Naive B cell (primary cell): ENCODE results near the gene USP22. TPM values are rescaled to one million over a fixed set of nuclear protein-coding genes. Genes with fewer than 3 reads are reported as not detected.
"Not testable (repeated sequence)": the region's sequence is repeated elsewhere in the genome, so short reads cannot be mapped to it uniquely, and the experiment has no call there.

Experiments used
- ATAC-seq, 2 donors: fragments of 150-1000 bp; cut with Tn5 transposase; 2 replicates each; pipeline ENCODE4 v1.10.0; 2021; ENCODE audit warnings: low read depth in 2 of 2, mild to moderate bottlenecking in 2 of 2, moderate library complexity in 2 of 2
- DNase-seq: peaks from one replicate; pipeline ENCODE4 v3.0.0; 2022
- H3K27ac Mint-ChIP-seq, 6 donors: one replicate each; pipeline ENCODE4 v1.8.0; 2020 to 2022; ENCODE audit warnings: mild to moderate bottlenecking in 6 of 6, mixed read lengths in 6 of 6, moderate library complexity in 5 of 6, inconsistent platforms in 2 of 6
- H3K27me3 Mint-ChIP-seq, 3 donors: one replicate each; pipeline ENCODE4 v1.8.0; 2021 to 2022; ENCODE audit warnings: mixed read lengths in 3 of 3, mild to moderate bottlenecking in 1 of 3
- H3K36me3 Mint-ChIP-seq, 2 donors: one replicate each; pipeline ENCODE4 v1.8.0; 2020 to 2022; ENCODE audit warnings: mixed read lengths in 2 of 2, inconsistent platforms in 1 of 2, mild to moderate bottlenecking in 1 of 2
- H3K4me1 Mint-ChIP-seq, 3 donors: one replicate each; pipeline ENCODE4 v1.8.0; 2020 to 2022; ENCODE audit warnings: mixed read lengths in 3 of 3, inconsistent platforms in 1 of 3, mild to moderate bottlenecking in 1 of 3, moderate library complexity in 1 of 3
- H3K4me3 Mint-ChIP-seq, 8 donors: one replicate each; pipeline ENCODE4 v1.8.0; 2020 to 2022; ENCODE audit warnings: mild to moderate bottlenecking in 8 of 8, mixed read lengths in 8 of 8, moderate library complexity in 8 of 8, inconsistent platforms in 2 of 8
- H3K9me3 Mint-ChIP-seq, 7 donors: one replicate each; pipeline ENCODE4 v1.8.0; 2020 to 2022; ENCODE audit warnings: mixed read lengths in 7 of 7, mild to moderate bottlenecking in 5 of 7, inconsistent platforms in 2 of 7, moderate library complexity in 1 of 7
- polyA plus RNA-seq, 6 donors: library from polyadenylated mRNA; unstranded; fragments of 300-500 nt; fragmentation: Illumina TruSeq; gene quantifications; one replicate each; pipeline ENCODE4 v1.2.3, GENCODE V29; 2021; ENCODE audit warnings: low read depth in 6 of 6

Gene USP22
- polyA plus RNA-seq = 10 to 100 TPM; 16.5 to 53.5 (median 48.4) TPM

GRCh38 chr17:21042458-21043295 lies at the start of gene USP22:
USP22 (minus strand) TSS chr17:21043011; CDS start chr17:21042835, 176 bp downstream.
- Mint-ChIP-seq H3K36me3 (no peaks in the 10 kb centered on the region), H3K9me3 (no peaks in the 10 kb centered on the region), H3K27me3 (no peaks in the 10 kb centered on the region), H3K4me1 (peaks cover 21 to 44% (median 31%) of the 10 kb centered on the region in 3 donors), H3K27ac (peak within 1 kb of the TSS; percentile 90 to 98 (median 94)), H3K4me3 (peak within 1 kb of the TSS; percentile 87 to 100 (median 96))
- ATAC-seq (peak; percentile 53 to 60), DNase-seq (no peak)

DNA sequence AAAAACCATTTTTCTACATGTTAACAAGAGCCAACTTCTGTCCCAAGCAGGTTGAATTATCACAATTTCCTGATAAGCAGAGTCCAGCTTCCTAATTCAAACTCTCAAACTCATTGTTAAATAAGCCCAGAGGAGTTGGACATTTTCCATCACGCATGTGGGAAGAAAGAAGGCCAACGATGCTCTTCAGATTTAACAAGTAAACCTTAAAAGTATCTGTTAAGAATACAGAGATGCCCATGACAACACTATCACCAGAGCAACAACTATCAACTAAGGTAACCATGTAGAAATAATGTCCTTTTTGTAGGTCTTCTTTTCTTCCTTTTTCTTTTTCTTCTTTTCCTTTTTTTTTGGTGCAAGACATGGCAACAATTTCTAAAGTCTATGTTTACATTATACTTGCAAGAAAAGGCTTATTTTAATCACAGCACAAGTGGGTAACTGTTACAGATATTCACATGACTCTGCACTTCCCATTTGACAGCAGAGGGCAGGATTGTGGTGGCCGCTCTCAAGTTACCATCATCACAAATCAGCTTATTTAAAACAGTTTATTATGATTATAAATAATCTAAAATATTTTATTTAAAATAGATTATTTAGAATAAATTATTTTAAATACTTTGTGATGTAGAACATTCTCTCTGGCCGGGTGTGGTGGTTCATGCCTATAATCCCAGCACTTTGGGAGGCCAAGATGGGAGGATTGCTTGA lies 48.2 kb upstream of the USP22 start:
- no peak for DNase-seq
- Mint-ChIP-seq H3K27me3 (no peaks in the 10 kb centered on the region), H3K36me3 (no peaks in the 10 kb centered on the region), H3K27ac (peak overlapping the region in 3 of 6 donors; percentile 7 to 43 (median 15)), H3K4me3 (peak overlapping the region in 1 of 8 donors; percentile 42), H3K9me3 (peaks cover 0 to 2% (median 0%) of the 10 kb centered on the region in 7 donors), H3K4me1 (peaks cover 10 to 13% (median 12%) of the 10 kb centered on the region in 3 donors)
- no peak for ATAC-seq

DNA sequence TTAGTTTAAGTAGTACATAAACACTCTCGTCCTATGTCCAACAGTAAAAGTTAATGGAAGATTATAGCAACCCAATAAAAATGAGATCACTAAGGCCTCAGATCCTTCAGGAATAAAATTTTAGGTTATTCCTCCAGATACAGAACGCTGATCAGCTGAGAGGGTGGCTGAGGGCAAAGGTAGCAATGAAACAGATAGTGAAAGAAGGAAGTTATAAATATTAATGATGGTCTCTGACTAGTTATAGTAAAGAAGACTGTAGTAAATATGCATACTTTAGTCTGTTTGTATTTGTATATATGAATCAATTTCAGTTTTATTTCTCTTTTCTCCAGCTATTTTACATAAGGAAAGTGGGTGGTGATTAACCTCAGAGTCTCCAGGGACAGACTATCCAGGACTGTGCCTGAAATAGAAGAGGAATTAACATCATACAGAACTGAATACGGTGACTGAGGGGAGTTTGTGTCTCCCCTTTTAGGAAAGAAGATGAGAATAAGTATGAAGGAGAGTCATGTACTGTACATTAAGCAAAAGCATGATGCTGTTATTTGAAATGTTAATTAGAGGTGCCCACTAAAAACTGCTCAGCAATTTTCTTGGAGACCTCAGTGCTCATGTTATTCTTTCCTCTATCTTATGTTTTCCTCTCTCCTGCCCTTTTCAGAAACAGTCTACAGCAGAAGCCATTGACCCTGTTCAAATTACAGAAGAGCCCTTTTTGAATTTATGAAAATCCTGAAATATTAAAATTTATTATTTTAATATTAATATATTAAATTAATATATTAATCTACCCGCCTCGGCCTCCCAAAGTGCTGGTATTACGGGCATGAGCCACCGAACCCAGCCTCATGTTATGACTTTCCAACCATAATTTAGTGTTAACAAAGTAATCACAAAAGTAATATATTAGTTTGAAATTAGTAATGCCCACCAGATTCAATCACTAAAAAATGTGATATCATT lies 47.4 kb upstream of the USP22 start:
- Mint-ChIP-seq H3K4me1 (peaks cover 10 to 13% (median 12%) of the 10 kb centered on the region in 3 donors), H3K27ac (peak overlapping the region in 4 of 6 donors; percentile 7 to 47 (median 40)), H3K27me3 (peaks cover 0 to 5% (median 0%) of the 10 kb centered on the region in 3 donors), H3K4me3 (peak overlapping the region in 4 of 8 donors; percentile 6 to 69 (median 20)), H3K36me3 (no peaks in the 10 kb centered on the region), H3K9me3 (peaks cover 0 to 6% (median 0%) of the 10 kb centered on the region in 7 donors)
- DNase-seq (peak; percentile 1), ATAC-seq (peak; percentile 79 to 85)

DNA sequence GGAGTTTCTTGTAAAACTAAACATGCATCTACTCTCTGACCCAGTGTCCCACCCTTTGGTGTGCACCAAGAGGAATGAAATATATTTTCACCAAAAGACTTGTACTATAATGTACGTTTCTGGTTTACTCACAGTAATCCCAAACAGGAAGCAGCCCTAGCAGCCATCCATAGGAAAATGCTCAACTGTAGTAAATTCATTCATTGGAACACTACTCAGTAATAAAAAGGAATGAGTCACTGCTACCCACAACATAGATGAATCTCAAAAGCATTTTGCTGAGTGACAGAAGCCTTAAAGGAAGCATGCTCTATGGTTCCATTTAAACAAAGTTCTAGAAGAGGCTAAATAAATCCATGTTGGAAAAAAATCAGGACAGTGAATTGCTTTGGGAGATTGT lies 46.3 kb upstream of the USP22 start:
- H3K36me3 Mint-ChIP-seq = no peaks in the 10 kb centered on the region
- ATAC-seq = no peak
- H3K4me1 Mint-ChIP-seq = peaks cover 10 to 13% (median 12%) of the 10 kb centered on the region in 3 donors
- H3K4me3 Mint-ChIP-seq = no peak overlapping the region
- H3K27ac Mint-ChIP-seq = peak overlapping the region in 1 of 6 donors; percentile 9
- DNase-seq = no peak
- peaks cover 0 to 5% (median 0%) of the 10 kb centered on the region in 3 donors for H3K27me3 Mint-ChIP-seq
- H3K9me3 Mint-ChIP-seq = peaks cover 0 to 6% (median 0%) of the 10 kb centered on the region in 7 donors

GRCh38 chr17:21085707-21086106 lies 42.9 kb upstream of the USP22 start:
- H3K4me3 Mint-ChIP-seq = peak overlapping the region in 3 of 8 donors; percentile 39 to 75 (median 74)
- H3K27ac Mint-ChIP-seq = no peak overlapping the region
- no peaks in the 10 kb centered on the region for H3K36me3 Mint-ChIP-seq
- DNase-seq (no peak), ATAC-seq (no peak)
- H3K4me1 Mint-ChIP-seq = peaks cover 8 to 15% (median 10%) of the 10 kb centered on the region in 3 donors
- H3K9me3 Mint-ChIP-seq = peaks cover 0 to 13% (median 4%) of the 10 kb centered on the region in 7 donors
- peaks cover 0 to 5% (median 0%) of the 10 kb centered on the region in 3 donors for H3K27me3 Mint-ChIP-seq

DNA sequence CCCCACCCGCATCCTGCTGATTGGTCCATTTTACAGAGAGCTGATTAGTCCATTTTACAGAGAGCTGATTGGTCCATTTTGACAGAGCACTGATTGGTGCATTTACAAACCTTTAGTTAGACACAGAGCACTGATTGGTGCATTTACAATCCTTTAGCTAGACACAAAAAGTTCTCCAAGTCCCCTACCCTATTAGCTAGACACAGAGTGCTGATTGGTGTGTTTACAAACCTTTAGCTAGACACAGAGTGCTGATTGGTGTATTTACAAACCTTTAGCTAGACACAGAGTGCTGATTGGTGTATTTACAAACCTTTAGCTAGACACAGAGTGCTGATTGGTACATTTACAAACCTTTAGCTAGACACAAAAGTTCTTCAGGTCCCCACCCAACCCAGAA lies 42.5 kb upstream of the USP22 start:
- Mint-ChIP-seq H3K4me1 (peaks cover 7 to 14% (median 9%) of the 10 kb centered on the region in 3 donors), H3K9me3 (peaks cover 0 to 13% (median 4%) of the 10 kb centered on the region in 7 donors)
- not testable (repeated sequence) for H3K36me3 Mint-ChIP-seq, H3K27me3 Mint-ChIP-seq, ATAC-seq, H3K27ac Mint-ChIP-seq, DNase-seq, H3K4me3 Mint-ChIP-seq

DNA sequence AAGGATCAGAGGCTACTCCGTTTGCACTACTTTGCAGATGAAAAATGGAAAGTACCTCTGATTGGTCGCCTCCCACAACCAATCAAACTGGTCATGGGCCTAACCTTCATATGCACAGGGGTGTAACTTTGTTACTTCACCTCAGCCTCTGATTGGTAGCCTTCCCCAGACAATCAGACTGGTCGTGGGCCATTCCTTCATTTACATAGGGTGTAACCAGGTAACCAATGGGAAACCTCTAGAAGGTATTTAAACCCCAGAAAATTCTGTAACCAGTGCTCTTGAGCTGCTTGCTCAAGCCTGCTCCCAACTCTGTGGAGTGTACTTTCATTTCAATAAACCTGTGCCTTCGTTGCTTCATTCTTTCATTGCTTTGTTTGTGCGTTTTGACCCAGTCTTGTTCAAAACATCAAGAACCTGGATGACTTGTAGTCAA lies 39.2 kb upstream of the USP22 start:
- DNase-seq (no peak), ATAC-seq (no peak)
- peaks cover 0 to 5% (median 0%) of the 10 kb centered on the region in 3 donors for H3K4me1 Mint-ChIP-seq
- no peak overlapping the region for H3K27ac Mint-ChIP-seq
- peaks cover 10 to 19% (median 16%) of the 10 kb centered on the region in 3 donors for H3K27me3 Mint-ChIP-seq
- H3K4me3 Mint-ChIP-seq = no peak overlapping the region
- H3K36me3 Mint-ChIP-seq = no peaks in the 10 kb centered on the region
- peaks cover 0 to 12% (median 4%) of the 10 kb centered on the region in 7 donors for H3K9me3 Mint-ChIP-seq

DNA sequence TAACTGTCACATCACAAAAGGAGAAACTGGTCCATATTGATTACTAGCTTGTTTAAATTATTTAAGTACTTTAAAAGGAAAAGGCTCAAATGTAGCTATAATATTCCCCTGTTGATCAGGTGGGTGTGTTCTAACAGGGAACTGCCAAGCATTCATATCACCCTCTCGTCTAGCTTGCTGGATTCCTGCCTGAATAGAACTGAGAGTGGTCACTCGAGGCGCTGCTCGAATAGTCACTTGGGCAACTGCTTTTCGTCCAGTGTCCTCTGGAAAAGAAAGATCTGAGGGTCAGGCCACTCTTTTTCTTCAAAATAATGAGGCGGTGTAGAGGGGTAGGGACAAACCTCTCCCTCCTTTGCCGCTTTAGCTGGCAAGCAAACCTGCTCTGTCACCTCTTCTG lies 36.4 kb upstream of the USP22 start:
- peaks cover 13 to 16% (median 14%) of the 10 kb centered on the region in 3 donors for H3K27me3 Mint-ChIP-seq
- peaks cover 0 to 5% (median 0%) of the 10 kb centered on the region in 3 donors for H3K4me1 Mint-ChIP-seq
- ATAC-seq (no peak), DNase-seq (no peak)
- H3K36me3 Mint-ChIP-seq = no peaks in the 10 kb centered on the region
- peaks cover 0 to 8% (median 4%) of the 10 kb centered on the region in 7 donors for H3K9me3 Mint-ChIP-seq
- H3K4me3 Mint-ChIP-seq = no peak overlapping the region
- no peak overlapping the region for H3K27ac Mint-ChIP-seq

GRCh38 chr17:21078016-21078780 lies 35.4 kb upstream of the USP22 start:
- no peak overlapping the region for H3K4me3 Mint-ChIP-seq
- H3K27me3 Mint-ChIP-seq = peaks cover 13 to 16% (median 14%) of the 10 kb centered on the region in 3 donors
- H3K36me3 Mint-ChIP-seq = no peaks in the 10 kb centered on the region
- H3K9me3 Mint-ChIP-seq = peaks cover 0 to 7% (median 4%) of the 10 kb centered on the region in 7 donors
- peak overlapping the region in 1 of 6 donors; percentile 78 for H3K27ac Mint-ChIP-seq
- no peaks in the 10 kb centered on the region for H3K4me1 Mint-ChIP-seq
- DNase-seq (no peak), ATAC-seq (no peak)

- H3K36me3 Mint-ChIP-seq = no peaks in the 10 kb centered on the region
- no peak for ATAC-seq
- peak overlapping the region in 2 of 6 donors; percentile 29 to 38 for H3K27ac Mint-ChIP-seq
- DNase-seq = no peak
- H3K4me3 Mint-ChIP-seq = no peak overlapping the region
- H3K4me1 Mint-ChIP-seq = no peaks in the 10 kb centered on the region
- H3K9me3 Mint-ChIP-seq = peaks cover 0 to 4% (median 2%) of the 10 kb centered on the region in 7 donors
- H3K27me3 Mint-ChIP-seq = peaks cover 13 to 16% (median 14%) of the 10 kb centered on the region in 3 donors
These were observed 34.5 kb upstream of the USP22 start for GRCh38 chr17:21077281-21077680.

- H3K4me1 Mint-ChIP-seq = no peaks in the 10 kb centered on the region
- DNase-seq (no peak), ATAC-seq (no peak)
- H3K36me3 Mint-ChIP-seq = no peaks in the 10 kb centered on the region
- no peak overlapping the region for H3K27ac Mint-ChIP-seq
- no peak overlapping the region for H3K4me3 Mint-ChIP-seq
- H3K27me3 Mint-ChIP-seq = peaks cover 13 to 16% (median 14%) of the 10 kb centered on the region in 3 donors
- peaks cover 0 to 3% (median 0%) of the 10 kb centered on the region in 7 donors for H3K9me3 Mint-ChIP-seq
These were observed 33.4 kb upstream of the USP22 start for GRCh38 chr17:21076242-21076641.

DNA sequence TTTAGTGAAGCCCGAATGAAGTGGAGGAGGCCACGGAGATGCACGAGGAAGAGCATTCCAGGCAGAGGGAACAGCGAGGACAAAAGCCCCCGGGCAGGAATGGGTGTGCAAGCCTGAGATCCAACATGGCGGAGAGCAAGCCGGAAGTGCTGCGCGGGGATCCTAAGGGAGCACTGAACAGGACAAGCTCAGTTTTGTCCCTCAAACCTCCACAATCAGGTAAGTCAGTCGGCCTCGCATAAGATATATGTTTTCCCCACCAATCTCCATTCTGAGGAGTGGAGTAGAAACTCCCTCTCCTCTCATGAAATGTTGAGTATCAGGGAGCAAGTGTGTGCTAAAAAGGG lies 32.9 kb upstream of the USP22 start:
- peaks cover 13 to 16% (median 14%) of the 10 kb centered on the region in 3 donors for H3K27me3 Mint-ChIP-seq
- DNase-seq = no peak
- H3K4me3 Mint-ChIP-seq = no peak overlapping the region
- ATAC-seq = no peak
- no peaks in the 10 kb centered on the region for H3K4me1 Mint-ChIP-seq
- peaks cover 0 to 3% (median 0%) of the 10 kb centered on the region in 7 donors for H3K9me3 Mint-ChIP-seq
- H3K27ac Mint-ChIP-seq = no peak overlapping the region
- H3K36me3 Mint-ChIP-seq = no peaks in the 10 kb centered on the region
